ENCODE data around the gene LITAF.
"Not testable (repeated sequence)": the region's sequence is repeated elsewhere in the genome, so short reads cannot be mapped to it uniquely, and the experiment has no call there.

LITAF gene

GRCh38 chr16:11572301-11572995 lies 14.3 kb downstream of the LITAF start:
- DNase-seq: peak; percentile 62

GRCh38 chr16:11571549-11571948 lies 15.2 kb downstream of the LITAF start:
- DNase-seq: no peak

DNA sequence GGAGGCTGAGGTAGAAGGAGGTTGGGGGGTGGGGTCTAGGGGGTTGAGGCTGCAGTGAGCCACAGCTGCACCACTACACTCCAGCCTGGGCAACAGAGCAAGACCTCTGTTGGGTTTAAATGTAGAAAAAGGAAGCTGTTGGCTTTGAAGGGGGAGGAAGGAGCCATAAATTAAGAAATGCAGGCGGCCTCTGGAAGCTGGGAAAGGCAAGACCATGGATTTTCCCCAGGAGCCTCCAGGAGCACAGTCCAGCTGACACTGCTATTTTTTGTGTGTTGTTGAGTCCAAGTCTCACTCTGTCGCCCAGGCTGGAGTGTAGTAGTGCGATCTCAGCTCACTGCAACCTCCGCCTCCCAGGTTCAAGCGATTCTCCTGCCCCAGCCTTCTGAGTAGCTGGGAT lies 15.9 kb downstream of the LITAF start:
- DNase-seq: no peak

DNA sequence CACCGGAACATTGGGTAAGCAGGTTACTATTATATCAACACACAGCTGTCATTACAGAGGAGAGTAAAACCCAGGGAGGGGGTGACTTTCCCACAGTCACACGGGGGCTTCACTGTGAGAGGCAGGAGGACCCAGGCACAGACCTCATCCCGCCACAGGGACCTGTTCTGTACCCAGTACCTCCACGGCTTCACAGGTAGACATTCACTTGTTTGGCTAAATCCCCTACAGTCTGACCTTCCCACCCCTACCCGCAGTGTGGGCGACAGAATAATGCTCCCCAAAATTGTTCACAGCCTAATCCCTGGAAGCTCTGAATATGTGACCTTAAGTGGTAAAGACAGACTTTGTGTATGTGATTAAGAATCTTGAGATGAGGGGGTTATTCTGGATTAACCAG lies 16.5 kb downstream of the LITAF start:
- no peak for DNase-seq

GRCh38 chr16:11566398-11566797 lies 20.3 kb downstream of the LITAF start:
- DNase-seq: no peak

DNA sequence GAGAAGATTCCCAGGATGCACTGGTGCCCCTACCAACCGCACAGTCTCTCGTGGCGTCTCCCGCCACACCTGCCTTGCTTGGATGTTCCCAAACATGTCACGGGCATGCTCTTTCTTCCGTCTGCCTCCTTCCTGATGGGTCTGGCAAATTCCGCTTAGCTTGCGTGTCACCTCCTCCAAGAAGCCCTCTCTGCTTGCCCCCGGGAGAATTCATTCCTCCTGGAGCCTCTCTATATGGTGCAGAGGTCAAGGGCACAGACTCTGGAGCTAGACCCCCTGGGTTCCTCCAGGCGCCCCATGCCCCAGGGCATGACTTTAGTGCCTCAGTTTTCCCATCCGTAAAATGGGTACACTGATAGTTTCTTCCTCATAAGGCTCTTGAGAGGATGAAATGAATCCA lies 21.1 kb downstream of the LITAF start:
- DNase-seq: no peak

DNA sequence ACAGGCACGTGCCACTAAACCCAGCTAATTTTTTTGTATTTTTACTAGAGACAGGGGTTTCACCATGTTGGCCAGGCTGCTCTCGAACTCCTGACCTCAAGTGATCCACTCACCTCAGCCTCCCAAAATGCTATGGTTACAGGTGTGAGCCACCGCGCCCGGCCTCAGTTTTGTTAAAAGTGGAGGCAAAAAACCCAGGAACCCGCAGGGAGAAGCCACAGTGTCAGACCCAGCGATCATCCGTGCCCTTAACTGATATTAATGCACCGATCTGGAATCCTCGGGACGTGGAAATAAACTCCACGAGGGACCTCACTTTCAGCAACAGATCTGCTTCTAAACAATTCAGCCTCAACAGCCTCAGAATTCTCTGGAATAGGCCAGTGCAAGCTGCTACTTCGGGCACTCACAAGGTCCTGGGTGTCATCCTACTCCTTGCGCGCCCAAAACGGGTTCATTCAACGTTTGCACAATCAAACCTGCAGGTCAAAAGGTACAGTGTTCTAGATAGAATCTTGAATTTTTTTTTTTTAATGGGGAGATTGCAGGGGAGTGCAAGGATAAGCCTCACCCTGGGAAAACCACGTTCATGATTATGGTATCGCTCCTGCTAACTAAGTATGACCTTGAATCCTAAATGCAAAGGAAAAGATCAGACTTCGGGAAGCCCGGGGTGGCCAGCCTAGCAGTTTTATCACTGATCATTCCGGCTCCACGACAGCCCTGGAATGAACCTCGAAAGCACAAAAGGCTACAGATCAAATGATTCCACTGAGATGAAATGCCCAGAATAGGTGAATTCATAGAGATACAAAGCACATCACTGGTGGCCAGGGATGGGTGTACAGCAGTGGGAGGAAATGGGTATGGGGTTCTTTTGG lies 22.4 kb downstream of the LITAF start:
- no peak for DNase-seq

- DNase-seq: no peak
Measured at GRCh38 chr16:11563493-11564040, 23.2 kb downstream of the LITAF start.

- DNase-seq: no peak
Measured at GRCh38 chr16:11562941-11563340, 23.8 kb downstream of the LITAF start.

DNA sequence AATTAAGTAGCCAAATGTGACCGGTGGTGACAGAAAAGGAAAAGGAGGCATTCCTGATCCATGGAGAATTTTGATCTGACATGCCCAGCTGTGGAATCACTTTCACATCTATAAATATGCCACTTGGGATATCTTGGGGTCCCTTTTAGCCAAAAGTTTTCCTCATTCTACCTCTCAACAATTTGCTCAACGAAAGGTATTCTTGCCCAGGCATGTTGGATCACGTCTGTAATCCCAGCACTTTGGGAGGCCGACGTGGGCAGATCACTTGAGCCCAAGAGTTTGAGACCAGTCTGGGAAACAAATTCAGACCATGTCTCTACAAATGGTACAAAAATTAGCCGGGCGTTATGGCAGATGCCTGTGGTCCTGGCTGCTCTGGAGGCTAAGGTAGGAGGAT lies 24.3 kb downstream of the LITAF start:
- DNase-seq: no peak

GRCh38 chr16:11561856-11562255 lies 24.9 kb downstream of the LITAF start:
- DNase-seq: no peak

DNA sequence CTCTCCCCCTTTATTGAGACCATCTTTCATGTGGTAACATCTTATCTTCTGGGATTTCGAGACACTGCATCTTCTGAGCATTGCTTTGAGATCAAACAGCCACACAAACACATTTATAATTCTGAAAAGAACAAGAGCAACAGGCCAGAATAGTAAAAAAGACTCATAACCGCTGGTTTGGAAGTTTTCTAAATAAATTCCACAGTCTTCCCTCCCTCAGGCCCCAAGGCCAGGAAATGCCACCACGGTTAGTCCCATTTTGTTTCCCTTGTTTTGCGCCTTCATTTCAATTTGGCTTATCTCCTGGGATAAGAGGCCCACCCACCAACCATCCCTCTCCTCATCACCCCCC lies 25.3 kb downstream of the LITAF start:
- no peak for DNase-seq

GRCh38 chr16:11560701-11561453 lies 25.8 kb downstream of the LITAF start:
- DNase-seq: peak; percentile 73

DNA sequence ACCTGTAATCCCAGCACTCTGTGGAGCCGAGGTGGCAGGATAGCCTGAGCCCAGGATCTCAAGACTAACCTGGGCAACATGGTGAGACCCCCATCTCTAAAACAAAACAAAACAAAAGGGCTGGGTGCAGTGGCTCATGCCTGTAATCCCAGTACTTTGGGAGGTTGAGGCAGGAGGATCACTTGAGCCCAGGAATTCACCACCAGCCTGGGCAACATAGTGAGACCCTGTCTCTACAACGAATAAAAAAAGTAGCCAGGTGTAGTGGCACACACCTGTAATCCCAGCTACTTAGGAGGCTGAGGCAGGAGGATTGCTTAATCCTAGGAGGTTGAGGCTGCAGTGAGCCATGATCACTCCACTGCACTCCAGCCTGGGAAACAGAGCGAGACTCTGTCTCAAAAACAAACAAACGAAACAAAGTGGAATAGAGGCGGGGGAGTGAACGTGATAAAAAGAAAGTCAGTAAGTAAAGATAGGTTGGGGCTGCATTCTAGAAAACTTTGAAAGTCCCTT lies 28.4 kb downstream of the LITAF start:
- not testable (repeated sequence) for DNase-seq

GRCh38 chr16:11557801-11558200 lies 28.9 kb downstream of the LITAF start:
- DNase-seq: no peak

DNA sequence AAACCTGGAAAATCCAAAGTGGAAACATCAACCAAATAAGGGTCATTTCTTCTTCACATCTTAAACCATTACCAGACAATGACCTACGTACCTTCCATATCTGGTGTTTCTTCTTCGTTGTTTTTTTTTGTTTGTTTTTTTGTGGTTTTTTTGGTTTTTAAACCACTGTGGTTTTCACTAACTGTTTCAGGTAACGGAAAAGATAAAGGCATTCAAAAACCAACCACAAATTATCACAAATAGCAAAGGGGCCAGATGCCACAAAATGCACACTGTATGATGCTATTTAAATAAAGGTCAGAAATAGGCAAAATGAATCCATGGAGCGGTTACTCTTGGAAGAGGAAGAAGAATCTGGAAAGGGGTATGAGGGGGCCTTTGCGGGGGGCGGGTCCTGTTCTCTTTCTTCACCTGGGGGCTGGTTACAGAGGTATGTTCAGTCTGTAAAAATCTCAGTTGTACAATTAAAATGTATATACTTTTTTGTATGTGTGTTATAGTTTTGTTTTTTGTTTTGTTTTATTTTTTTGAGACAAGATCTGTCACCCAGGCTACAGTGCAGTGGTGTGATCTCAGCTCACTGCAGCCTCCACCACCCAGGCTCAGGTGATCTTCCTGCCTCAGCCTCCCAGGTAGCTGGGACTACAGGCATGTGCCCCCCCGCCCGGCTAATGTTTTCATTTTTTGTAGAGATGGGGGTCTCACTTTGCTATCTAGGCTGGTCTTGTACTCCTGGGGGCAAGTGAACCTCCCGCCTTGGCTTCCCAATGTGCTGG lies 29.6 kb downstream of the LITAF start:
- DNase-seq: peak; percentile 27

- DNase-seq: no peak
Measured at GRCh38 chr16:11556214-11556819, 30.4 kb downstream of the LITAF start.

DNA sequence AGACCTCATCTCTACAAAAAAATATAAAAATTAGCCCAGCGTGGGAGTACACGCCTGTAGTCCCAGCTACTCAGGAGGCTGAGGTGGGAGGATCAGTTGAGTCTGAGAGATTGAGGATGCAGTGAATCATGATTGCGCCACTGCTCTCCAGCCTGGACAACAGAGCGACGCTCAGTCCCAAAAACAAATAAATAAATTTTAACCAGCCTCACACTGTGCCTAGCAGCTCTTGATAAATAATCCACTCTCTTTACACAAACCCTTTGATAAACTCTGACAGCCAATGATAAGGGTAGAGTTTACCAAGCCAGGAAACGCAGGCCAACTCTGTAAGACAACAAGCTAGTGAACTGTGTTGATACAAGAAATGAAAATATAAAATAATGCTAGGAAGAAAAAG lies 32.7 kb downstream of the LITAF start:
- no peak for DNase-seq

DNA sequence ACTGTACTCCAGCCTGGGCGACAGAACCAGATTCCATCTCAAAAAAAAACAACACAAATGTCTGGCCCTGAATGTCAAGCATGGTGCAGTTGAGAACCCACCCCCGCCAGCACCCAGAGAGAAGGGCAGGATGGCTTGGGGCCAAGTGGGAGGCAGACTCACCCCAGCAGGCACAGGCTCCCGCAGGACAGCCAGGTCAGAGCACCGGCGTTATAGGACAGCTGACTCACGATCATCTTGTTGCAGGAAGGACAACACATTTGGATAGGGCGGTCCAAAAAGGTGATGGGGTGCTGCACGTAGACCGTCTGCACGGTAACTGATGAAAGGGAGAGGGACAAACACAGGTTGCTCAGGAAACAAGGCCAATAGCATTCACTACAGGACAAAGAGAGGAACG lies 33.3 kb downstream of the LITAF start:
- DNase-seq: no peak

GRCh38 chr16:11552440-11552839 lies 34.3 kb downstream of the LITAF start:
- no peak for DNase-seq

DNA sequence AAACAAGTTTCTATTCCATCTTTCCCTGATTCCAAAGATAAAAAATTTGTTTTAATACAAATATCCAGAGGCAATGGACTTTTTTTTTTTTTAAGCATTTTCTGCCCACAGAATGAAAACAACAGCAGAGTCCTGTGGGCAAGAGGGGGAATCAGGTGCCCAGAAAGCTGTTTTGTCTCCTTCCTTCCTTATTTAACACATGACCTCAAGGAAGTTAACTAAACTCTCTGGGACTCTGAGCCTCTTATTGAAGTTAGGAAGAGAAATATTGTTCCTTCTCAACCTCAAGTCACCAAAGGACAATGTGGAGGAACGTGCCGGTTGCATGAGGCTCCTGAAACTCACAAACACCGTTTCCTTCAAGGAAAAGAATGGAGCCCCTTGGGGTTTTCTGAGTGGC lies 34.9 kb downstream of the LITAF start:
- no peak for DNase-seq

Data from CD4-positive, alpha-beta T cell treated with Interleukin-17A for 4 hours (primary cell).